ENCODE data around the gene PALS2.

- TF ChIP-seq EZH2phosphoT487 (IDR thresholded peaks at IDR 0.05) (no peak), CTCF (IDR thresholded peaks at IDR 0.05) (no peak)
Measured at GRCh38 chr7:24548390-24548789, 24.9 kb upstream of the PALS2 start.
